ENCODE measurements around the gene TSPAN18. TPM values are rescaled to one million over a fixed set of nuclear protein-coding genes. Genes with fewer than 3 reads are reported as not detected.

Gene TSPAN18
- total RNA-seq, 4 donors from 2014 or later, result 3.6 to 12.4 (median 8.2) TPM

- no peak for DNase-seq
- TF ChIP-seq POLR2A (IDR thresholded peaks at IDR 0.05), result no peak
- TF ChIP-seq, protein P1, sequence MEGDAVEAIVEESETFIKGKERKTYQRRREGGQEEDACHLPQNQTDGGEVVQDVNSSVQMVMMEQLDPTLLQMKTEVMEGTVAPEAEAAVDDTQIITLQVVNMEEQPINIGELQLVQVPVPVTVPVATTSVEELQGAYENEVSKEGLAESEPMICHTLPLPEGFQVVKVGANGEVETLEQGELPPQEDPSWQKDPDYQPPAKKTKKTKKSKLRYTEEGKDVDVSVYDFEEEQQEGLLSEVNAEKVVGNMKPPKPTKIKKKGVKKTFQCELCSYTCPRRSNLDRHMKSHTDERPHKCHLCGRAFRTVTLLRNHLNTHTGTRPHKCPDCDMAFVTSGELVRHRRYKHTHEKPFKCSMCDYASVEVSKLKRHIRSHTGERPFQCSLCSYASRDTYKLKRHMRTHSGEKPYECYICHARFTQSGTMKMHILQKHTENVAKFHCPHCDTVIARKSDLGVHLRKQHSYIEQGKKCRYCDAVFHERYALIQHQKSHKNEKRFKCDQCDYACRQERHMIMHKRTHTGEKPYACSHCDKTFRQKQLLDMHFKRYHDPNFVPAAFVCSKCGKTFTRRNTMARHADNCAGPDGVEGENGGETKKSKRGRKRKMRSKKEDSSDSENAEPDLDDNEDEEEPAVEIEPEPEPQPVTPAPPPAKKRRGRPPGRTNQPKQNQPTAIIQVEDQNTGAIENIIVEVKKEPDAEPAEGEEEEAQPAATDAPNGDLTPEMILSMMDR (IDR thresholded peaks at IDR 0.05), result no peak
- Histone ChIP-seq H3K36me3 (no peaks in the 10 kb centered on the region), H3K4me1 (peaks cover 0 to 24% of the 10 kb centered on the region in 2 donors), H3K4me3 (replicated peaks in 1 of 3) (no peak overlapping the region), H3K9me3 (no peaks in the 10 kb centered on the region), H3K27me3 (no peaks in the 10 kb centered on the region), H3K27ac (no peak overlapping the region)
- intact Hi-C loops (cut with DNase I), result no loop called here
- 80 to 92% methylated on average over 3 of the region's 3 CpGs for WGBS, 2 donors
These were observed 58.1 kb downstream of the TSPAN18 start for GRCh38 chr11:44784851-44785250.

DNA sequence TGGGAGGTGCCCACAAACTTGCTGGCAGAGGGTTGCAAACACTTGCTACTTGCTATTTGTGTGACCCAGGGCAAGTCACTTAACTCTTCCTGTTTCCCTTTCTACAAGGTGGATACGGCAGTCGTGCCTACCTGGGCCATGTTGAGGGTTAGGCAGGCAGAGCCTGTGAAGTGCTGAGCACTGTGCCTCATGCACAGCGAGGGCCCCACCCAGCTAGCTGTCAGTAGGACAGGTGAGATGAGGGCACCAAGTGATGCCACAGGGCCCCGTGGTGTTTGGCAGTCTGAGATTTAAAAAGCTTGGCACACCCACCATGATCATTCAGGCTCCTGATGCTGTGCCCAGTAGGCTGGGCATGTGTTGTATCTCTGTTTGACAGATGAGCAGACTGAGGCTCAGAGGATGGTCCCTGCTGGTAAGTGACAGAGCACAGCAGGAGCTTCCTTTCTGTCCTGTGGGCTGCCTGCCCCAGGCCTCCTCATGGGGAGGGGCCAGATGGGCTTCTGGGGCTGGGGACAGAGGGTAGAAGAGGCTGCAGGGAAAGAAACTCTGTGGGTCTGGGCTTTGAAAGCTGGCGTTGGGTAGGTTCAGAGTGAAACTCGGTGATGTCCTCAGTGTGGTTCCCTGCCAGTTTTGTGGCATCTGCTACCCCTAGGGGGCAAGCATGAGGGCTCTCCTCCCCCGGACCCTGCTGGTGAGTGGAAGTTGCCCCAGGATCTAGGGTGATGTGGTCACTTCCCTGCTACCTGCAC is 59.3 kb downstream of the TSPAN18 start:
- DNase-seq, result no peak
- TF ChIP-seq POLR2A (IDR thresholded peaks at IDR 0.05), result no peak
- TF ChIP-seq, protein P1 (IDR thresholded peaks at IDR 0.05), result no peak
- intact Hi-C loops (cut with DNase I), result no loop called here
- H3K4me1 ChIP-seq, result peaks cover 0 to 15% of the 10 kb centered on the region in 2 donors
- no peaks in the 10 kb centered on the region for H3K9me3 ChIP-seq
- H3K4me3 ChIP-seq (replicated peaks in 1 of 3), result no peak overlapping the region
- no peaks in the 10 kb centered on the region for H3K36me3 ChIP-seq
- H3K27ac ChIP-seq, result no peak overlapping the region
- H3K27me3 ChIP-seq, result no peaks in the 10 kb centered on the region
- WGBS, 2 donors, result 80 to 85% methylated on average over 6 to 7 of the region's 7 CpGs

GRCh38 chr11:44787070-44787469 is 60.3 kb downstream of the TSPAN18 start:
- Histone ChIP-seq H3K4me3 (replicated peaks in 1 of 3) (no peak overlapping the region), H3K36me3 (no peaks in the 10 kb centered on the region), H3K4me1 (peaks cover 0 to 12% of the 10 kb centered on the region in 2 donors), H3K9me3 (no peaks in the 10 kb centered on the region), H3K27me3 (no peaks in the 10 kb centered on the region), H3K27ac (no peak overlapping the region)
- TF ChIP-seq, protein P1 (IDR thresholded peaks at IDR 0.05), result no peak
- TF ChIP-seq POLR2A (IDR thresholded peaks at IDR 0.05), result no peak
- intact Hi-C loops (cut with DNase I), result no loop called here
- no peak for DNase-seq
- WGBS, 2 donors, result 96 to 99% methylated on average over 3 of the region's 3 CpGs

DNA sequence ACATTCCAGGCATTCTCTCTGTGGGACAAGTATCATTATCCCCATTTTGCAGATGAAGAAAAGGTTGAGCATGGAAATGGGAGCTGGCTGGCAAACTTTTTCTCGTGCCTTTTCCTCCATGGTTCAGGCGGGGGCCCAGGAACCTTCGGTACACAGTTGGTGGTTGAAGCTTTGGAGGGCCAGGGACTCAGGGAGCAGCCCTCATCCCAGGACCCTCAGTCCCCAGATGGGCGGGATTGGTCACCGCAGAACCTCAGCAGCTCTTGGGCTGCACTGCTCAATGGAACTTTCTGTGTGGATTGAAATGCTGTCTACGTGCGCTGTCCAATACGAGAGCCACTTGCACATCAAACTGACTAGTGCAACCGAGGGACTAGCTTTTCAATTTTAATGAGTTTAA is 61.2 kb downstream of the TSPAN18 start:
- Histone ChIP-seq H3K36me3 (no peaks in the 10 kb centered on the region), H3K9me3 (no peaks in the 10 kb centered on the region), H3K4me1 (peaks cover 0 to 14% of the 10 kb centered on the region in 2 donors), H3K27me3 (no peaks in the 10 kb centered on the region), H3K27ac (no peak overlapping the region), H3K4me3 (replicated peaks in 1 of 3) (no peak overlapping the region)
- intact Hi-C loops (cut with DNase I), result no loop called here
- TF ChIP-seq, protein P1 (IDR thresholded peaks at IDR 0.05), result no peak
- no peak for TF ChIP-seq POLR2A (IDR thresholded peaks at IDR 0.05)
- no peak for DNase-seq
- WGBS, 2 donors, result 94 to 98% methylated on average over 9 of the region's 9 CpGs

DNA sequence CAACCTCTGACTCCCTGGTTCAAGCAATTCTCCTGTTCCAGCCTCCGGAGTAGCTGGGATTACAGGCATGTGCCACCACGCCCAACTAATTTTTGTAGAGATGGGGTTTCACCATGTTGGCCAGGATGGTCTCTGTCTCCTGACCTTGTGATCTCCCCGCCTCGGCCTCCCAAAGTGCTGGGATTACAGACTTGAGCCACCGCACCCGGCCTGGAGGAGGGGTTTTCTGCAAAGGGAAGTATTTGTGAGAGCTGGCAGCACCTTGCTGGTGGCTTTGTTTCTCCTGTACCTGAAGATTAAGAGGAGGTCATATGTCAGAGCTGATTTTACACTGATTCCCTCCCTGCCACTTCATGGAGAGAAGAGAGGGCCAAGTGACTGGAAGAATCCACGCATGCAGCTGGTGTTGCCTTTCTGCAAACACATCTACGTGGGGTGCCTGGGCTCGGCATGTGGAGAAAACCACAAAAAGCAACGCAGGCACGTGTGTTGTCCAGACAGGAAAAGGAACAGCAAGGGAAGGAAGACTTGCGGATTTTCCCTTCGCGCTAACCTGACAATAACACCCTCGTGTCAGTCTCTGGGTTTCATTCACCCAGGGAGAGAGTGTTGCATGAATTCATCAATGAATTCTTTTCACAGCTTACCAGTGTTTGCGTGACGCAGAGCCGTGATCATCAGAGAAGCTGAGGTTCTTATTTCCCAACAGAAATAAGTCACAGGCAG is 61.9 kb downstream of the TSPAN18 start:
- H3K36me3 ChIP-seq, result no peaks in the 10 kb centered on the region
- H3K27ac ChIP-seq, result no peak overlapping the region
- WGBS, 2 donors, result 65 to 74% methylated on average over 15 to 18 of the region's 18 CpGs
- no peaks in the 10 kb centered on the region for H3K27me3 ChIP-seq
- no peak for TF ChIP-seq POLR2A (IDR thresholded peaks at IDR 0.05)
- TF ChIP-seq, protein P1 (IDR thresholded peaks at IDR 0.05), result no peak
- intact Hi-C loops (cut with DNase I), result no loop called here
- H3K4me3 ChIP-seq (replicated peaks in 1 of 3), result no peak overlapping the region
- no peaks in the 10 kb centered on the region for H3K9me3 ChIP-seq
- peaks cover 0 to 21% of the 10 kb centered on the region in 2 donors for H3K4me1 ChIP-seq
- no peak for DNase-seq

All from thyroid gland (tissue), 4 donors.